ENCODE measurements around the gene WDR81. TPM values are rescaled to one million over a fixed set of nuclear protein-coding genes. Genes with fewer than 3 reads are reported as not detected.

Gene WDR81
- total and polyA plus RNA-seq, 2 donors = 12.0 to 27.0 TPM

DNA sequence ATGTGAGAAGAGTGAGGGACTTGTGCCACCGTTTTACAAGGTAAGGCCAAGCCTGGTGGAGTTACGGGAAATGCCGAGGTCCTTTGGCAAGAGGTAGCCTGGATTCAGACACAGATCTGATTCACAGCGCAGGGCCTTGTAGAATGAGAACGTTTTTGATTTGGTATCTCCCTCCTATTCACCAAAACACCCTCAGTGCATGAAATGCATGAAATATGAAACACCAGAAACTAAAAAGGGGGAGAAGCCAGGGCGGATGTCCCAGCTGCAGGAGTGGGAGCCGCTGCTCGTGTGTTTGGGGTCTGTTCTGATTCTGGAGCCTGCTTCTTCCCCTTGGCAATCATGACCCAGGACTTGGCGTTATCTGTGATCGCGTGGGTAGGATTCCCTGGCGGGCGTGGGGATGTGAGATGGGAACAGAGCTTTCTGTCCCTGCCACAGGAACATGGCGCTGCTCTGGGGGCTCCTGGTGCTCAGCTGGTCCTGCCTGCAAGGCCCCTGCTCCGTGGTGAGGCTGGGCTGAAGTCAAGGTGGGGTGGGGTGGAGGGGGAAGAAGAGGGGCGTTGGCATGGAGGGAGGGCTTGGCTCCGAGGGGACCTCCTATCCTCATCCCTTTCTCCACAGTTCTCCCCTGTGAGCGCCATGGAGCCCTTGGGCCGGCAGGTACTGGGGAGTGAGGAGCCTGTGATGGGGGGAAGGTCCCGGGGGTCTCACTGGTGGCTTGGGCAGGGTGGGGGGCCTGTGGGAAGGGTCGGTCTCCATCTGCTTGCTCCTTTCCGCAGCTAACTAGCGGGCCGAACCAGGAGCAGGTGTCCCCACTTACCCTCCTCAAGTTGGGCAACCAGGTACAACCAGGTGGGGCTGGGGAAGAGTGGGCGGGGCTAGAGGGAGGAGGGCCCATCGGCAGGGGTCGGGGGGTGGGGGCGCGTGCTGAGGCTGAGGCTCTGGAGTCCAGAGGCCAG lies 20.3 kb downstream of the WDR81 start:
- Histone ChIP-seq H3K27ac (ENCODE audit: low read depth in 1 of 2, low read length in 1 of 2) (peak overlapping the region in 1 of 2 donors; percentile 54), H3K9me3 (ENCODE audit: control insufficient read depth in 2 of 2, insufficient read depth in 1 of 2, low read length in 1 of 2) (no peaks in the 10 kb centered on the region), H3K27me3 (ENCODE audit: control insufficient read depth in 2 of 2, insufficient read depth in 1 of 2, low read length in 1 of 2) (no peaks in the 10 kb centered on the region), H3K36me3 (ENCODE audit: control insufficient read depth in 2 of 2, insufficient read depth in 2 of 2, low read length in 1 of 2) (no peaks in the 10 kb centered on the region), H3K4me3 (ENCODE audit: low read length in 2 of 2) (no peak overlapping the region), H3K4me1 (ENCODE audit: control insufficient read depth in 2 of 2, insufficient read depth in 2 of 2, low read length in 2 of 2) (no peaks in the 10 kb centered on the region)
- DNase-seq (ENCODE audit: low read depth in 6 of 9, low spot score in 9 of 9) = no peak
- WGBS = 87% methylated on average over 29 of the region's 29 CpGs

GRCh38 chr17:1745513-1746020 lies 21.1 kb downstream of the WDR81 start:
- Histone ChIP-seq H3K27me3 (ENCODE audit: control insufficient read depth in 2 of 2, insufficient read depth in 1 of 2, low read length in 1 of 2) (no peaks in the 10 kb centered on the region), H3K9me3 (ENCODE audit: control insufficient read depth in 2 of 2, insufficient read depth in 1 of 2, low read length in 1 of 2) (no peaks in the 10 kb centered on the region), H3K4me3 (ENCODE audit: low read length in 2 of 2) (no peak overlapping the region), H3K4me1 (ENCODE audit: control insufficient read depth in 2 of 2, insufficient read depth in 2 of 2, low read length in 2 of 2) (peaks cover 0 to 2% of the 10 kb centered on the region in 2 donors), H3K36me3 (ENCODE audit: control insufficient read depth in 2 of 2, insufficient read depth in 2 of 2, low read length in 1 of 2) (no peaks in the 10 kb centered on the region), H3K27ac (ENCODE audit: low read depth in 1 of 2, low read length in 1 of 2) (no peak overlapping the region)
- DNase-seq (ENCODE audit: low read depth in 6 of 9, low spot score in 9 of 9) = no peak
- 97% methylated on average over 12 of the region's 12 CpGs for WGBS

- peaks cover 0 to 8% of the 10 kb centered on the region in 2 donors for H3K4me1 ChIP-seq (ENCODE audit: control insufficient read depth in 2 of 2, insufficient read depth in 2 of 2, low read length in 2 of 2)
- DNase-seq (ENCODE audit: low read depth in 6 of 9, low spot score in 9 of 9) = no peak
- no peaks in the 10 kb centered on the region for H3K27me3 ChIP-seq (ENCODE audit: control insufficient read depth in 2 of 2, insufficient read depth in 1 of 2, low read length in 1 of 2)
- H3K27ac ChIP-seq (ENCODE audit: low read depth in 1 of 2, low read length in 1 of 2) = no peak overlapping the region
- H3K4me3 ChIP-seq (ENCODE audit: low read length in 2 of 2) = no peak overlapping the region
- no peaks in the 10 kb centered on the region for H3K9me3 ChIP-seq (ENCODE audit: control insufficient read depth in 2 of 2, insufficient read depth in 1 of 2, low read length in 1 of 2)
- no peaks in the 10 kb centered on the region for H3K36me3 ChIP-seq (ENCODE audit: control insufficient read depth in 2 of 2, insufficient read depth in 2 of 2, low read length in 1 of 2)
- WGBS = 91% methylated on average over 22 of the region's 22 CpGs
Measured at GRCh38 chr17:1746975-1747543, 22.6 kb downstream of the WDR81 start.

GRCh38 chr17:1750628-1751027 lies 26.1 kb downstream of the WDR81 start:
- H3K27ac ChIP-seq (ENCODE audit: low read depth in 1 of 2, low read length in 1 of 2) = no peak overlapping the region
- peaks cover 4 to 15% of the 10 kb centered on the region in 2 donors for H3K4me1 ChIP-seq (ENCODE audit: control insufficient read depth in 2 of 2, insufficient read depth in 2 of 2, low read length in 2 of 2)

DNA sequence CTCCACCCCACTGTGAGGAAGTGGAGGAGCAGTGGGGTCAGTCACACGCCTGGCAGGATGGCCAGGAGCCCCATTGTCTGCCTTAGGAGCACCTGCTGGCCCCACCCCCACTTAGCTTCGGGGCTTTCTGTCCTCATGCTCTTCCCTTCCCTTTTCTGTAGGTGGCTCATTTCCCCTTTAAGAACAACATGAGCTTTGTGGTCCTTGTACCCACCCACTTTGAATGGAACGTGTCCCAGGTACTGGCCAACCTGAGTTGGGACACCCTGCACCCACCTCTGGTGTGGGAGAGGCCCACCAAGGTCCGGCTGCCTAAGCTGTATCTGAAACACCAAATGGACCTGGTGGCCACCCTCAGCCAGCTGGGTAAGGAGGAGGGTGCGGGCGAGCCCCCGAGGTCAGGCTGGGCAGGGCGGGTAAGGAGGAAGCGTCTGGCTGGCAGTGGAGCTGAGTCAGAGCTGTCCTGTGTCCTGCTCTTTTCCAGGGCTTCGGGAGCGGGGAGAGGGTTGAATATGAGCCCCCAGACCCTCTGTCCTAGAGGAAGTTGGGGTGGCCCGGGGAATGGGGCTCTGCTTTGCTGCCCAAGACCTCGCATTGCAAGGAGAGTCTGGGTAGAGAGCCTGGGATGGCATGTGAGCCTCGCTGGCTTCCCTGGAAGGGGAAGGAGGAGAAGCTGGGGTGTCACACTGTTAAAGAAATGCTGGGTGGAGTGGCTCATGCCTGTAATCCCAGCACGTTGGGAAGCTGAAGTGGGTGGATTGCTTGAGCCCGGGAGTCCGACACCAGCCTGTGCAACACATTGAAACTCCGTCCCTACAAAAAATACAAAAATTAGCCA lies 28.1 kb downstream of the WDR81 start:
- peaks cover 4 to 15% of the 10 kb centered on the region in 2 donors for H3K4me1 ChIP-seq (ENCODE audit: control insufficient read depth in 2 of 2, insufficient read depth in 2 of 2, low read length in 2 of 2)
- H3K4me3 ChIP-seq (ENCODE audit: low read length in 2 of 2) = no peak overlapping the region
- peak in 2 of 9 donors; percentile 36 to 60 for DNase-seq (ENCODE audit: low read depth in 6 of 9, low spot score in 9 of 9)
- WGBS = 47% methylated on average over 18 of the region's 18 CpGs
- H3K27me3 ChIP-seq (ENCODE audit: control insufficient read depth in 2 of 2, insufficient read depth in 1 of 2, low read length in 1 of 2) = no peaks in the 10 kb centered on the region
- no peak overlapping the region for H3K27ac ChIP-seq (ENCODE audit: low read depth in 1 of 2, low read length in 1 of 2)
- H3K9me3 ChIP-seq (ENCODE audit: control insufficient read depth in 2 of 2, insufficient read depth in 1 of 2, low read length in 1 of 2) = no peaks in the 10 kb centered on the region
- H3K36me3 ChIP-seq (ENCODE audit: control insufficient read depth in 2 of 2, insufficient read depth in 2 of 2, low read length in 1 of 2) = no peaks in the 10 kb centered on the region

More at GRCh38 chr17:1750628-1751027, 26.1 kb downstream of the WDR81 start:
- no peaks in the 10 kb centered on the region for H3K36me3 ChIP-seq (ENCODE audit: control insufficient read depth in 2 of 2, insufficient read depth in 2 of 2, low read length in 1 of 2)
- H3K9me3 ChIP-seq (ENCODE audit: control insufficient read depth in 2 of 2, insufficient read depth in 1 of 2, low read length in 1 of 2) = no peaks in the 10 kb centered on the region
- 94% methylated on average over 9 of the region's 9 CpGs for WGBS
- no peaks in the 10 kb centered on the region for H3K27me3 ChIP-seq (ENCODE audit: control insufficient read depth in 2 of 2, insufficient read depth in 1 of 2, low read length in 1 of 2)
- no peak for DNase-seq (ENCODE audit: low read depth in 6 of 9, low spot score in 9 of 9)
- H3K4me3 ChIP-seq (ENCODE audit: low read length in 2 of 2) = no peak overlapping the region

DNA sequence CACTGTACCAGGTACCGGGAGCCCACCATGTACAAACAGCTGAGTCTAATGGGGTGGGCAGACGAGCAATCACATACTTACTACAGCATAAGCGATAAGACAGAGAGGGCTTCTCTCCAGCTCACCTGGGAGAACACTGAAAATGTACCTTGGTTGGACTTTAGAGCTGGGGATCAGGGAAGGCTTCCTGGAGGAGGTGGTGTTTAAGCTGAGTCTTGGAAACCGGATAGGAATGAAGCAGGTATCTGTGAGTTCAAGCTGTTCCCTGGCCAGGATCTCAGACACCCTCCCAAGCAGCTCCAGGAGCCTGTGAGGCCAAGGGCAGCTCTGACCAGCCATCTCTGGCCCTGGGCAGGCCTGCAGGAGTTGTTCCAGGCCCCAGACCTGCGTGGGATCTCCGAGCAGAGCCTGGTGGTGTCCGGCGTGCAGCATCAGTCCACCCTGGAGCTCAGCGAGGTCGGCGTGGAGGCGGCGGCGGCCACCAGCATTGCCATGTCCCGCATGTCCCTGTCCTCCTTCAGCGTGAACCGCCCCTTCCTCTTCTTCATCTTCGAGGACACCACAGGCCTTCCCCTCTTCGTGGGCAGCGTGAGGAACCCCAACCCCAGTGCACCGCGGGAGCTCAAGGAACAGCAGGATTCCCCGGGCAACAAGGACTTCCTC lies 29.4 kb downstream of the WDR81 start:
- Histone ChIP-seq H3K4me1 (ENCODE audit: control insufficient read depth in 2 of 2, insufficient read depth in 2 of 2, low read length in 2 of 2) (peaks cover 4 to 15% of the 10 kb centered on the region in 2 donors), H3K4me3 (ENCODE audit: low read length in 2 of 2) (no peak overlapping the region), H3K27ac (ENCODE audit: low read depth in 1 of 2, low read length in 1 of 2) (no peak overlapping the region), H3K36me3 (ENCODE audit: control insufficient read depth in 2 of 2, insufficient read depth in 2 of 2, low read length in 1 of 2) (no peaks in the 10 kb centered on the region), H3K27me3 (ENCODE audit: control insufficient read depth in 2 of 2, insufficient read depth in 1 of 2, low read length in 1 of 2) (peaks cover 0 to 3% of the 10 kb centered on the region in 2 donors), H3K9me3 (ENCODE audit: control insufficient read depth in 2 of 2, insufficient read depth in 1 of 2, low read length in 1 of 2) (no peaks in the 10 kb centered on the region)
- 88% methylated on average over 23 of the region's 23 CpGs for WGBS
- no peak for DNase-seq (ENCODE audit: low read depth in 6 of 9, low spot score in 9 of 9)

- no peak for DNase-seq (ENCODE audit: low read depth in 6 of 9, low spot score in 9 of 9)
- Histone ChIP-seq H3K4me3 (ENCODE audit: low read length in 2 of 2) (no peak overlapping the region), H3K4me1 (ENCODE audit: control insufficient read depth in 2 of 2, insufficient read depth in 2 of 2, low read length in 2 of 2) (peaks cover 4 to 15% of the 10 kb centered on the region in 2 donors), H3K36me3 (ENCODE audit: control insufficient read depth in 2 of 2, insufficient read depth in 2 of 2, low read length in 1 of 2) (no peaks in the 10 kb centered on the region), H3K27ac (ENCODE audit: low read depth in 1 of 2, low read length in 1 of 2) (no peak overlapping the region), H3K27me3 (ENCODE audit: control insufficient read depth in 2 of 2, insufficient read depth in 1 of 2, low read length in 1 of 2) (peaks cover 0 to 3% of the 10 kb centered on the region in 2 donors), H3K9me3 (ENCODE audit: control insufficient read depth in 2 of 2, insufficient read depth in 1 of 2, low read length in 1 of 2) (no peaks in the 10 kb centered on the region)
- WGBS = 90% methylated on average over 25 of the region's 25 CpGs
Measured at GRCh38 chr17:1754430-1755112, 30.1 kb downstream of the WDR81 start.

GRCh38 chr17:1755252-1755826 lies 30.8 kb downstream of the WDR81 start:
- Histone ChIP-seq H3K9me3 (ENCODE audit: control insufficient read depth in 2 of 2, insufficient read depth in 1 of 2, low read length in 1 of 2) (no peaks in the 10 kb centered on the region), H3K4me1 (ENCODE audit: control insufficient read depth in 2 of 2, insufficient read depth in 2 of 2, low read length in 2 of 2) (peaks cover 4 to 15% of the 10 kb centered on the region in 2 donors), H3K4me3 (ENCODE audit: low read length in 2 of 2) (no peak overlapping the region), H3K27ac (ENCODE audit: low read depth in 1 of 2, low read length in 1 of 2) (no peak overlapping the region), H3K36me3 (ENCODE audit: control insufficient read depth in 2 of 2, insufficient read depth in 2 of 2, low read length in 1 of 2) (no peaks in the 10 kb centered on the region), H3K27me3 (ENCODE audit: control insufficient read depth in 2 of 2, insufficient read depth in 1 of 2, low read length in 1 of 2) (peaks cover 0 to 3% of the 10 kb centered on the region in 2 donors)
- DNase-seq (ENCODE audit: low read depth in 6 of 9, low spot score in 9 of 9) = no peak
- WGBS = 94% methylated on average over 20 of the region's 20 CpGs
